ENCODE data around the gene NRF1.
A peak's percentile ranks its signal among the peaks of the same experiment; 100 is the strongest.

The NRF1 gene

DNA sequence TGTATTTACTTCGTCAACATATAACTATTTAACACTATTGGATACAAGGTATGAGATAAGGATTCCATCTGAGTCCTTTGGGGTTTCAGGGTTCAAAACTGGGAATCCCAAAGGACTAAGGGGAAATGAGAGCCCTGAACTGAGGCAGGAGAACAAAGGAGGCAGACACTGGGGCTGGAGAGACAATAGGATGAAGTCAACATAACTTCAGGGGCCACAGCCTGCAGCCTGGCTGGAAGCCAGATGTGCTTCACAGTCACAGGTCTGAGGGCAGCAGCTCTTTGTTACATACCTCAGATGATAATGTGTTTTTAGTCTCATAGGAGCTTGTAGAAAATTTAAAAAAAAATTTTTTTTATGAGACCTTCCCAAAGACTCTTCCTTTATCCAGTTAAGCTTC is 73.3 kb downstream of the NRF1 start:
- DNase-seq (ENCODE audit: low spot score): no peak

DNA sequence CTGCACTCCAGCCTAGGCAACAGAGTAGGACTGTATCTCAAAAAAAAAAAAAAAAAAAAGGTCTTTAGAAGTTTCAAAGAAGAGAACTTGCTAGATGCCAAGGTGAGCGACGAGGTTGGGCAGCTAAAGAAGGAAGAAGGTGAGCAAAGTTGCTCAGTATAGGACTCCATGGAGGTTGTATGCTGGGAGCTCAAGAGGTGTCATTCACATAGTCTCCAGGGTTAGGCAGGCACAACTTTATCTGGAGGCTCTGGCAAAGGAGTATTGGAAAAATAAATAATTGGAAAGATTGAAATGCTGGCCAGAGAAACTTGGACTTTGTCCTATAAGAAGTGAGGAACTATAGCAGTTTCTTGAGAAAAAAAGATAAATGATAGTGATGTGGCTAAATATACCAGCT is 74.5 kb downstream of the NRF1 start:
- no peak for DNase-seq (ENCODE audit: low spot score)

DNA sequence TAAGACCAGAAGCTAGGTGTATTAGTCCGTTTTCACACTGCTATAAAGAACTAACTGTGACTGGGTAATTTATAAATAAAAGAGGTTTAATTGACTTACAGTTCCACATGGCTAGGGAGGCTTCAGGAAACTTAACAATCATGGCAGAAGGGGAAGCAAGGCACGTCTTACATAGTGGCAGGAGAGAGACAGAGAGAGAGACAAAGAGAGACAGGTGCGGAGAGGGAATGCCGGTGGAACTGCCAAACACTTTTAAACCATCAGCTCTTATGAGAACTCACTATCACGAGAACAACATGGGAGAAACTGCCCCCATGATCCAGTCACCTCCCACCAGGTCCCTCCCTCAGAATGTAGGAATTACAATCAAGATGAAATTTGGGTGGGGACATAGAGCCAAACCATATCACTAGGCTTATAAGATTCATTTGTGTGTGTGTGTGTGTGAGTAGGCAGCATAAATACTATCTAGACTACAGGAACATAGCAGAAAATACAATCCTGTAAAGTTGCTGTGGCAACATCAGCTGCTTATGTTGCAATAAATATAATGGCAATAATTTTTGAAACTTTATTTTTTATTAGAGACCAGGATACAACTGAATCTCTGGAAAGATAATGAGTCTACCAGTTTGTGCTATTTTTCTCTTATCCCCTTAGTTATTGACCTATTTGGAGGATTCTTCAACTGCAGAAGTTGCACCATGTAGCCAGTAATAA is 77.1 kb downstream of the NRF1 start:
- DNase-seq (ENCODE audit: low spot score): no peak

DNA sequence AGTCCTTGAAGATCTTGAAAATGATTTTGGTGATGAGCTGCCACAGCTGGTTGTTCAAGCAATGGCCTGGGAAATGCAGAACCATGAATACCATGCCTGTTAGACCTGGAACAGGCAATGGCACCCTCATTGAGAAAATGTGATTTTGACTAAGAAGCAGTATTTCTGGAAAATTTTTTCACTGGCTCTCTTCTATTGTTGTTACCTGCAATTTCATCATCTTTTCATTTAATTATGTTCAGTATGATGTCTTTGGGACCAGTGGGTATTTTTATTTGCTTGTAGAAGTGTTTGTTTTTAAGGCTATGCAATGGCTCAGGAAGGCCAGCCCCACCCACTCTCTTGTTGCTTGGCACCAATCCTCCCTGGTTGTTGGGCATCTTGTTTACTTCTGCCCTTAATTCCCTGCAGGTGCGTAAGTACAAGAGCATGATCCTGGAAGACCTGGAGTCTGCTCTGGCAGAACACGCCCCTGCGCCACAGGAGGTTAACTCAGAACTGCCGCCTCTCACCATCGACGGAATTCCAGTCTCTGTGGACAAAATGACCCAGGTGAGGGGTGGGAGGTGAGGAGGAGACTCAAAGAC is 78.6 kb downstream of the NRF1 start:
- no peak for DNase-seq (ENCODE audit: low spot score)

DNA sequence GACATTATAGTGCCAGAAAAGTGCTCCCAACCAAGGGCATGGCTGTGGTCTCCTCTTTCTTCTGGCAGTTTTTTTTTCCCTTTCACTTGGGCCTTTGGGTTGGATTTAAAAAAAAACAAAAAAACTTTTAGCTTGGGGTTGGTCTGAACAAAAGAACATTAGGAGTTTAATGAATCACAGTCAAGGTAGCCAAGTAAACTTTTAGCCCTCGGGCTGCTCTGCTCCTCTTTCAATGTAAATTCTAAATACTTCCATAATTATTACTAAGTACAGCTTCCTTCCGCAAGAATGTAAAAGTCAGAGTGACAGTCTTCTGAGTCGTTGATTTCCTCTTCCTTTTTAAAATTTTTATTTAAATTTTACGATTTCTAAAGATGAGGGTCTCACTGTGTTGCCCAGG is 79.2 kb downstream of the NRF1 start:
- no peak for DNase-seq (ENCODE audit: low spot score)

DNA sequence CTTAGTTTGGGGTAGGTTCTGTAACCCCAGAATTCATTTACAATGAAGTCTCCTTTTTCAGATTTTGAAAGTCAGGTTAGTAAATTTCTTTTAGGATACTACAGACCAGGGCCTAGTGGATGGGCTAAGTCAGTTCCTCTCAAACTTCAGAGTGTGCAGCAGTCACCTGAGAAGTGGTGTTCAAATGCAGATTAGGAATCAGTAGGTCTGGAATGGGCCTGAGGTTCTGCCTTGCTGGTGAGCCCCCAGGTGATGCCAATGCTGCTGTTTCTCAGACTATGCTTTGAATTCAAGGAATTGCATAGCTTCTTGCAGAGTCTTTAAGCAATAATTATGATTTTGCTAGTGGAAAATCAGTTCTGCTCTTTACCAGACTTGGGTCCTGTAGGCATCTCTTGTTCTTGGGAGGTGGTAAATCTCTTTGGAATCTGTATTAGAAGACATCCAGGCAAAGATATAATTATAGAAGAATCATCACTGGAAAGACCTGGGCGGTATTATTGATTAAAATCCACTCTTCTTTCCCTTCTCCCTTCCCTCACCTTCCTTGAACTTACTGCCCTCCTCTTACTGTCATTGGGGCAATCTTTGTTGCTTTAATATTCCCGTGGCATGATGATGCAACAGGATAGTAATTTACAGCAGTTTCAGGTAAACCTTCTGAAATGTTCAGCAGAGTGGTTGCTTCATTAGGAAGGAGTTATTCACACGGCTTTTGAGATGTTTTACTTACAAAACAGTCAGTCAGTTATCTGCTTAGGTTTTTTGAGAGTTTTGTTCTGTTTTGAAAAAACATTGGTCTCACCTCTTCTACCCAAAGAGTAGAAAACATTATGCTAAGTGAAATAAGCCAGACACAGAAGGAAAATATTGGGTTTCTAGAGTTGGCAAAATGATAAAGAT is 87.2 kb downstream of the NRF1 start:
- DNase-seq (ENCODE audit: low spot score): peak; percentile 67

DNA sequence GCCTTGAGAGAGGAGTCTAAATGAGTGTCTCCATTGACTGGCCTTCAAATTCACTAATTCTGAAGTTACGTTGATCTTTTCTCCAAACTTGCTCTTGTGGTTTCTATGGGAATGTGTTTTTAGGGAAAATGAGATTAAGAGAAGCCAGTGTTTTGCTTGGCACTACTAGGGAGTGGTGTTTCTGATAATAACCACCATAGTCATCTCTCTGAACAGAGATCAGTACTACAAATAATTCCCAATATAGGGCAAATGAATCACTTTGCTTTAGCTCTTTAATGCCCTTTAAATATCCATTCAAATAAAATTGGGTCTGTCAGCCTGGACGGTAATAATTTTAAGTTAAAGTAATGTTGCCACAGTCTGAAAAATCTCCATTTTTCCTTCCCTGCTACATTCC is 90.8 kb downstream of the NRF1 start:
- no peak for DNase-seq (ENCODE audit: low spot score)

DNA sequence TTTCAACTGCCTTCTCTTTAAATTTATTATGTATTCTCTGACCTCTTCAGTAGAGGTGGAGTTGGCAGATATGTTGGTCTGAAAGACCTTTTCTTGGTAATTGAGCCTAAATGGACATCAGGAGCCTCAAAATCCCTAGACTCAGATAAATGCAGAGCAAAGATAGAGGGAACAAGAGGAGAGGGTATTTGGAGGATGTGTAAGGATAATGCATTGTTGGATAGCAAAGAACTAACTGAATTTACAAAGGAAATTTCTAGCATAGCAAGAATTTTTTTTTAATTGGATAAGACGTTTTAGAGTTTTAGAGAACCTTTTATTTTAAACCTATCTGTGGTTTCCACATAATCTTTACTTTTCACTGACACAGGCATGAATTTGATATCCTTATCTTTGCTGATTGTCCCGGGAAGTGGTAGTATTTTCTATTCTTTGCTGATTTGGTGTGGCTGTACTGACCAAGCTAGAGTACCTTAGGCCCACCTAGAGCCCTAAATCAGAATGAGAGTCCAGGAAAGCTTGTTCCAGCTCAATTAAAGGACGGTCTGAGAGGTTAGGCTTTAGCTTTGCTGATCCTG is 91.3 kb downstream of the NRF1 start:
- no peak for DNase-seq (ENCODE audit: low spot score)

DNA sequence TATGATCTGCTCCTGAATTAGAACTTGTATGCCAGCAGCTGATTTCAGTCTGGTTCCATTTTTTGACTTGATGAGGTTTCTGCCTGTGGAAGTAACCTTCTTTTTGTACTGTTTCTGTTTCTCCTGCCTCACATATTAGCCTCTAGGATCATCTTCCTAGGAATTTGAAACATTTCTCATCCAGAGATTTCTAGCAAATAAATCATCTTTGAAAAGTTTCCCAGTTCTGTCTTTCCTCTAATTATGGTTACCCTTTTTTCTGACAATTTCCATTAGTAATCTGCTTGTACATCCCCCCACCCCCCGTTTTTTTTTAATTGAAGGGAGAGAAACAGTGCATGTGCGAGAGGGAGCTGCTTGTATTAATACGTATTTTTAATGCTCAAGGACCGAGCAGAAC is 92.2 kb downstream of the NRF1 start:
- no peak for DNase-seq (ENCODE audit: low spot score)

DNA sequence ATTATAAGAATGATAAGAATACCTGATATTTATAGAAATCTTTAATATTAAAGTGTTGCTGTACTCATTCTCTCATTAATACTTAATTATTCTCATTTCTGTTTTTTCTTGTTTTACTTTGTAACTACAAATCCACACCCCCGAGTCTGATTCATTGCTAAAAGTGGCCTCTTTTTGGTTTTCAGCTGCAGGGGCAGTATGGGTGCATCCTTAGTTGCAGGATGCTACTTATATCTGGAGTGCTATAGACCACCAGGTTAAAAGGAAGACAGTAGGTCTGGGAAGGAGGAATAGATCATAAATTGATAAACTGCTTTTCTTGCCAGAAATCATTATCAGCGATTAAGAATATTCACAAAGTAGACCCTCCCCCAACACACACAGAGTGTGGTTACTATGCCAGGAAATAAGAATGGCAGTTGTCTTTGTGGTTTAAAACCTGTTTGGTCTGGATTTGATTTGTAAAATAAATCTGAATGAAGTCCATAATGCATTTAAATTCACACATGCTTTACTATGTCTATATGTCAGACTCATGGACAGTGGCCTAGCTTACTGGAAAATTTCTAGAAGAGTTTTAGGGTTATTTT is 96.5 kb downstream of the NRF1 start:
- no peak for DNase-seq (ENCODE audit: low spot score)

DNA sequence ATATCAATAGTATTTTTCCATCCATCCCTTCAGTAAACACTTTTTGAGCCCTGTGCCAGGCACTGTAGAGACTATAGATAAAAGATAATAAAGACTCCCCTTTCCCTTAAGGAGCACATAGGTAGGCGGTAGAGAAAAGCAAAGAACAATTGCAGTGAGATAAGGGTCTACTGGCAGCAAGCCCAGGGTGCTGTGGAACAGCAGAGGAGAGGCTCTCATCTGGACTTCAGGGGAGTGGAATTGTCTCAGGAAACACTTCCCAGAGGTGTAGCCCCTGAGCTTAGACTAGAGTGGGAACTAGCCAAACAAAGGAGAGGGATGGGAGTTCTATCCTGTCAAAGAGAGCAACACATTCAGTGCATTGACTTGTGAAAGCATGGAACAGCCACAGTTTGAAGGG is 102.0 kb downstream of the NRF1 start:
- DNase-seq (ENCODE audit: low spot score): no peak

DNA sequence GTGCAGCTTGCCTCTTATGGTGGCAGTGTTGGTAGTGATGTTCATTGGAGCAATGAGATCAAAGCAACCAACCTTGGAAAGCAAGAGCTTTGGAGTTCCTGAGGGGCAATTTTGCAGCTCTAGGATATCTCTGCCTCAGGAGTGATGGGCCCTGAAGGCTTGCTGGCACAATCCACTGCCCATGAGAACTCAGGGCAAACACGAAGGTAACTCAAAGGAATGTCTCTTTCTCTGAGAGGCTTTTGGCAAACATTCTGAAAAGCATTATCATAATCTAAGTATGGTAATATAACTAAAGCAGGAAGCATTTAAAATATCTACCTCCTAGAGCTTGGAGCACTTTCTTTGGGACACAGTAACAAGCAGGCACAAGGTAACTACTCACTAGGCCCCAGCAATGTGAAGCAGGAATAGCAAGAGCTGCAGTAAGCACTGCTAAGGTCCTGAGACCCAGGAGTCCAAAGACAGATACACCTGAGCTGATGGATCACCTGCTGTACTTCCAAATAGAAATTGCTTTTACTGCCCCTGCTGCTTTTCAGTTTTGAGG is 103.1 kb downstream of the NRF1 start:
- DNase-seq (ENCODE audit: low spot score): no peak

DNA sequence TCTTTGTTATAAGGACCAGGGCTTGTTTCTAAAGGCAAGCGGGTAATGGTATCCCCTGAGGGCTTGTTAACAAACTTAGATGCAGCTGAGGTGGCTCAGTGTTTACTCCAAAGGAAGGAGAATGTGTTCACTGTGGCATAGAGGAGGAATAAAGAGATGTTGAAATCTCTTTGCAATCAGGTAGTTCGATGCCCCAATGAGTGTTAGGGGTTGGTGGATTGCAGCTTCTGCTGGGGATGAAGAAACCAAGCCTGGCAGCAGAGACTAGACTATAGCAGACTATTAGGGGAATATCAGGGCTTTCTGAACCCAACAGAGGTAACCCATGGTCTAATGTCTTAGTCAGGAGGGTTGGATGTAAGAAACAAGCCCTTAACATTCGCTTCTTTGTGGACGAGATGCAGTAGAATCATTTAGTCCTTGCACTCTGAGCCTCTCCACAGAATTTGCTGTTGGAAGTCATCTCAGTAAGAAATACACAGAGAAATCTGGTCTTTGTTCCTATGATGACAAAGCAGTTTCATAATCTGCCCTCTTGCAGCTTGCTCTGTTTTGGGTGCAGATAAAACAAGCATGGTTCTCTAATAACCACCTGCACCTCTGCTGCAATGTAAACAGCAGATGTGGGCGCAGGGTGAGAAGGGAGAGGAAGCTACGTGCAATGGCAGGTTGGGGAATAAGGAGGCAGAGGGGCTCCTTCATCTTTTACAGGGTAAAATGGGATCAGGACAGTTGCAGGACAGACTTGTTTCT is 108.6 kb downstream of the NRF1 start:
- DNase-seq (ENCODE audit: low spot score): no peak

DNA sequence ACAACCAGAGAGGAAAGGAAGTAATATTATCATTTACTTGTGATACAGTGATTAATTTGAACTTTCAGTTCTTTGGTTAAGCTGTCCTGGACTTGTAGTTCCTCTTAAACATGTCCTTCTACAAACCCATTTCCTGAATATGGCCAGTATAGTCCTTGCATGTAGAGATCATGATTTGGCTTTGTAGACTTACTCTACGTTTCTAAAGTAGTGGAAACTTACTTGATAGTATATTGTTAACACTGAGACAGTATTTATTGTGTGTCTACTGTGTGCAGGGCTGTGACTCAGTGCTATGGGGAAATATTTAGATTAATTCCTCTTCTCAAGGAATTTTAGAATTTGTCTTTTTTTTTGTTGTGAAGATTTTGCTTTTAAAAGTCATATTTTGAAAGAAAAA is 109.5 kb downstream of the NRF1 start:
- no peak for DNase-seq (ENCODE audit: low spot score)

DNA sequence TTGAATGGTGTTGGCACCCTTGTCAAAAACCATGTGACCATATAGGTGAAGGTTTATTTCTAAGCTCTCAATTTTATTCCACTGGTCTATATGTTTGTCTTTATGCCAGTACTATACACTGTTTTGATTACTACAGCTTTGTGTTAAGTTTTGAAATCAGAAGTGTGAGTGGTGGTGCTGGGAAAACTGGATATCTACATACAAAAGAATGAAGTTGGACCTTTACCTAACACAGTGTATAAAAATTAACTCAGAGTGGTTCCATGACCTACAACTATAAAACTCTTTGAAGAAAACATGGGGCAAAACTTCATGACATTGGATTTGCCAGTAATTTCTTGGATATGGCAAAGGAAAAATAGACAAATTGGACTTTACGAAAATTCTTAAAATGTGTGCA is 112.2 kb downstream of the NRF1 start:
- DNase-seq (ENCODE audit: low spot score): no peak

DNA sequence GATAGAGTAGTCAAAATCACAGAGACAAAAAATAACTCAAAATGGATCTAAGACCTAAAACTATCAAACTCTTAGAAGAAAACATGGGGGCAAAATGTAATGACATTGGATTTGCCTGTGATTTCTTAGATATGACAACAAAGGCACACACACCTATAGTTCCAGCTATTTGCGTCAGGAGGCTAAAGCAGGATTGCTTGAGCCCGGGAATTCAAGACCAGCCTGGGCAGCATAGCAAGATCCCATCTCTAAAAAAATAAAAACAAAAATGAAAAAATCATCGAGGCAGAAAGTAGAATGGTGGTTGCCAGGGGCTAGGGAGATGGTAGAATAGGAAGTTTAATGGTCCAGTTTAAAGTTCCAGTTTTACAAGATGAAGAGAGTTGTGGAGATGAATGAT is 113.3 kb downstream of the NRF1 start:
- DNase-seq (ENCODE audit: low spot score): no peak

DNA sequence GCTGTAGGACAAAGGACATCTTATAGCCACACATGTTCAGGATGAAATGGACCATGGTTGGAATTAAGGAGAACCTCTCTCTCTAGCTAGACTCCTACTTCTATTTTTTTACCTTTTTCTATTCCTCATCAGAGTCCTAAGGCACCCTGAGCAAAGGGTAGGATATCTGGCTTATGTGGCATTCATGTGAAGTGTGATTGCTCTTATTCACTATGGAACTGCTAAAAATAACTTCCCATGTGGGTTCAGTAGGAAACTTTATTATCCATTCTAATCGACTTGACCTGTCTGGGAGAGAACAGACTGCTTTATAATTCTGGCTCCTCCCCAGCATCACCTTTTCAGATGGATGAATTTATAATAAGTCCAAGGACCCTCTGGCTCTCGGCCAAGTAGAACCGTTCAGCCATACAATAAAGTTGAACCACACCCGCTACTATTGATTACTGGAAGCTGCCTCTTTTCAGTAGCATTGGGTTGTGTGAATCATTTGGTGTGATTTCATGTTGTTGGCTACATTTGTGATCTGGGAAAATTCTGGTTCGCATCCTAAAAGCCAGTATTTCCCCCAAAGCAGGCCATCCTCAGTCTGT is 117.5 kb downstream of the NRF1 start:
- no peak for DNase-seq (ENCODE audit: low spot score)

DNA sequence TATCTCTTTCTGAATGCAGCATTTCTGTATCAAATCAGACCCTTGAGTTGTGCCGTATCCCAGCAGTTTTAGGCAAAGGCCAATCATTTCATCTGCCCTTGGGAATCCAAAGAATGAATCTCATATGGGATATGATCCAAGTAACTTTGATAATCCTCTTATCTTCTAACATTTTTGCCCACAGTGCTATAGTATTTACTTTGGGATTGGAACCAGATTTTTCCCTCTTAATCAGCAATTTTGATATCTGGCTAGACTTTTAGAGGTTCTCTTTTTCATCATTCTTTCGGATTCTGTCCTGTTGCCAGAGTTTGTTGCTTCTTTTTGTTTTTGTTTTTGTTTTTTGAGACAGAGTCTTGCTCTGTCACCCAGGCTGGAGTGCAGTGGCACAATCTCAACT is 118.0 kb downstream of the NRF1 start:
- no peak for DNase-seq (ENCODE audit: low spot score)

DNA sequence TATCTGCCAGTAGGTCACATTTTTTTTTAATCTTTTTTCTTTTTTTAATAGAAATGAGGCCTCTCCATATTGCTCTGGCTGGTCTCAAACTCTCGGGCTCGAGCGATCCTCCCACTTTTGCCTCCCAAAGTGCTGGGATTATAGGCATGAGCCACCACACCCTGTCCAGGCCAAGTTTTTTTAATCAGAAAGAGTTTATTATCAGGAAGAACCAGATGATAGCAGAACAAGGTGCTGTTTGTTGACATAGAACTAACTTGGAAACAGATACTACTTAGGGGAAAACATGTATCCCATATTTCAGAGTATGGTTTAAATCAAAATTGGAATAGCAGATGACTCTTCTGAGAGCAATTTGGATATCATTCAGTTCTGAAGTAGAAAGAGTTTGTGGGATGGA is 118.6 kb downstream of the NRF1 start:
- no peak for DNase-seq (ENCODE audit: low spot score)

DNA sequence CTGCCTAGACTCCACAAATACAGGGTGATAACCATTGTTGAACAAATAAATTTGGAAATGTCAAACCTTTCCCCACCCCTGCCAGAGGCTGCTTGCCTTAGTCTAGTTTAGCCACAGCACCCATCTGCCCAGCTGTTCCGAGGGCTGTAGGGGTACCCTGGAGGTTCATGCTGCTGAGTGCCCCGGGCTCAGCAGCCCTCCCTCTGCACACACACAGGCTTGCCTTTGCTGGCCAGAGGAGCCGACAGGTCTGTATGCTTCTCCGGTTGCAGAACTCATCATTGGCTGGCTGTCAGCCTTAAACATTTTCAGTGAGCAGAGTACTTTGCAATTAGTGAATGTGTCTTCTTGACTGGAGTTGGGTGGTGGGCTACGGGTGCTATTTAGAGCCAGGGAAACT is 122.9 kb downstream of the NRF1 start:
- DNase-seq (ENCODE audit: low spot score): no peak

DNA sequence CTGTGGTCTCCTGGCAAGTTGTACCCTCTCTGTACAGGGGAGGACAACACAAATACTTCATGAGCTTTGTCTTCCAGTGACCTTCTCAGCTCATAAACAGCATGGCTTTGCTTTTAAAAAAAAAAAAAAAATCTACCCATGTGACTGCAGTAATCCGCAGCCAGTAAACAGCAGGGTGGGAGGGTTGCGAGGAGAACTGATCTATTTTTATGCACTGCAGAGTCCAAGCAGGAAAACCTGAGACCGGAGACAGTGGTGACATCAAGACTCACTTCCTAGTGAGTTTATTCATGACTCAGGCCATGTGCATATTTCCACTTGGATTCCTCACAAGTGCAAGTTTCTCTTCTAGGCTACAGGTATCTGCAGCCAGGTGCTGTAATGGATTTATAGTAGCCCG is 127.9 kb downstream of the NRF1 start:
- no peak for DNase-seq (ENCODE audit: low spot score)

Data from SW480 (cell line).